HG03045 (cell line): ENCODE results near the gene MRS2.
"Not testable (repeated sequence)": the region's sequence is repeated elsewhere in the genome, so short reads cannot be mapped to it uniquely, and the experiment has no call there.

Experiments used
- ATAC-seq: cut with Tn5 transposase; IDR thresholded peaks from one replicate; pipeline ENCODE4 v1.9.1; 2021; ENCODE audit warnings: mild to moderate bottlenecking, moderate library complexity; ENCODE audit not compliant: unreplicated experiment

Gene MRS2

GRCh38 chr6:24385536-24386269 lies 17.0 kb upstream of the MRS2 start:
- ATAC-seq: no peak

- no peak for ATAC-seq
Measured at GRCh38 chr6:24387818-24388217, 14.9 kb upstream of the MRS2 start.

- ATAC-seq: no peak
Measured at GRCh38 chr6:24391208-24391607, 11.5 kb upstream of the MRS2 start.

GRCh38 chr6:24391756-24392405 lies 10.9 kb upstream of the MRS2 start:
- peak; percentile 55 for ATAC-seq

- no peak for ATAC-seq
Measured at GRCh38 chr6:24394061-24394779, 8.5 kb upstream of the MRS2 start.

- no peak for ATAC-seq
Measured at GRCh38 chr6:24394780-24395437, 7.8 kb upstream of the MRS2 start.

GRCh38 chr6:24396824-24397223 lies 5.9 kb upstream of the MRS2 start:
- ATAC-seq: no peak

GRCh38 chr6:24397631-24398030 lies 5.1 kb upstream of the MRS2 start:
- no peak for ATAC-seq

- not testable (repeated sequence) for ATAC-seq
Measured at GRCh38 chr6:24400045-24401039, 2.4 kb upstream of the MRS2 start.

- no peak for ATAC-seq
Measured at GRCh38 chr6:24401458-24401857, 1.3 kb upstream of the MRS2 start.

- ATAC-seq: no peak
Measured at GRCh38 chr6:24403501-24403824, 727 bp downstream of the MRS2 start.

- ATAC-seq: no peak
Measured at GRCh38 chr6:24405262-24405661, 2.5 kb downstream of the MRS2 start.

- peak; percentile 76 for ATAC-seq
Measured at GRCh38 chr6:24408719-24409410, 6.1 kb downstream of the MRS2 start.

- no peak for ATAC-seq
Measured at GRCh38 chr6:24410622-24411021, 7.9 kb downstream of the MRS2 start.

GRCh38 chr6:24412294-24412693 lies 9.6 kb downstream of the MRS2 start:
- ATAC-seq: no peak

GRCh38 chr6:24414531-24414930 lies 11.8 kb downstream of the MRS2 start:
- not testable (repeated sequence) for ATAC-seq

GRCh38 chr6:24415753-24416152 lies 13.0 kb downstream of the MRS2 start:
- ATAC-seq: no peak

GRCh38 chr6:24419526-24419925 lies 16.8 kb downstream of the MRS2 start:
- no peak for ATAC-seq

GRCh38 chr6:24425091-24425490 lies 22.4 kb downstream of the MRS2 start:
- no peak for ATAC-seq
